Activated T-helper 9 cell treated with anti-CD3 and anti-CD28 coated beads, Interleukin-2, amount 50 U/mL, for 16 hours (primary cell): ENCODE measurements around the gene MRPS18A.

Experiments used
- DNase-seq: peaks from one replicate; pipeline ENCODE4 v3.0.0-alpha.2; 2020; ENCODE audit warnings: low read depth

The MRPS18A gene

GRCh38 chr6:43698584-43699349 is 11.2 kb upstream of the MRPS18A start:
- no peak for DNase-seq

- no peak for DNase-seq
Observed at GRCh38 chr6:43697421-43697820, 9.8 kb upstream of the MRPS18A start.

GRCh38 chr6:43695967-43696291 is 8.3 kb upstream of the MRPS18A start:
- no peak for DNase-seq

- DNase-seq, result no peak
Observed at GRCh38 chr6:43695215-43695966, 7.8 kb upstream of the MRPS18A start.

- no peak for DNase-seq
Observed at GRCh38 chr6:43689421-43689820, 1.8 kb upstream of the MRPS18A start.

GRCh38 chr6:43687079-43687436 is 533 bp downstream of the MRPS18A start:
- DNase-seq, result no peak

- DNase-seq, result no peak
Observed at GRCh38 chr6:43683708-43684455, 3.7 kb downstream of the MRPS18A start.

- no peak for DNase-seq
Observed at GRCh38 chr6:43682724-43683429, 4.7 kb downstream of the MRPS18A start.

GRCh38 chr6:43681303-43681702 is 6.3 kb downstream of the MRPS18A start:
- DNase-seq, result no peak

- DNase-seq, result no peak
Observed at GRCh38 chr6:43680308-43681200, 7.0 kb downstream of the MRPS18A start.

- DNase-seq, result no peak
Observed at GRCh38 chr6:43679057-43679456, 8.5 kb downstream of the MRPS18A start.

- DNase-seq, result no peak
Observed at GRCh38 chr6:43678341-43678740, 9.2 kb downstream of the MRPS18A start.

- no peak for DNase-seq
Observed at GRCh38 chr6:43677759-43678158, 9.8 kb downstream of the MRPS18A start.

GRCh38 chr6:43676962-43677606 is 10.5 kb downstream of the MRPS18A start:
- DNase-seq, result no peak

GRCh38 chr6:43674921-43675320 is 12.7 kb downstream of the MRPS18A start:
- no peak for DNase-seq

- DNase-seq, result no peak
Observed at GRCh38 chr6:43674291-43674690, 13.3 kb downstream of the MRPS18A start.

- no peak for DNase-seq
Observed at GRCh38 chr6:43673444-43674084, 14.0 kb downstream of the MRPS18A start.

GRCh38 chr6:43671801-43672690 is 15.5 kb downstream of the MRPS18A start:
- DNase-seq, result no peak
